Tibial artery (tissue), 4 donors: ENCODE results near the gene CDK12.
"Not testable (repeated sequence)": the region's sequence is repeated elsewhere in the genome, so short reads cannot be mapped to it uniquely, and the experiment has no call there.

ENCODE experiments used
- DNase-seq, 2 donors: peaks; one replicate each; pipeline ENCODE4 v3.0.0-alpha.2; 2019
- H3K27ac ChIP-seq, 2 donors: fragments of 200-600 bp; sonication (generic) in 1 of 2; 1 replicate in 1 of 2; 2 replicates in 1 of 2; pipeline ENCODE4 v1.5.1; 2018 to 2019; ENCODE audit warnings: mild to moderate bottlenecking in 1 of 2
- H3K27me3 ChIP-seq, 2 donors: fragments of 200-600 bp; sonication (generic) in 1 of 2; one replicate each; pipeline versions ENCODE4 v1.5.1 to v1.6.0; 2016 to 2019
- H3K36me3 ChIP-seq, 3 donors: fragments of 200-600 bp; sonication (generic) in 2 of 3; one replicate each; pipeline ENCODE4 v1.5.1; 2016 to 2019; ENCODE audit warnings: mild to moderate bottlenecking in 2 of 3
- H3K4me1 ChIP-seq, 4 donors: fragments of 200-600 bp; sonication (generic) in 2 of 4; 1 replicate in 3 of 4; 2 replicates in 1 of 4; pipeline ENCODE4 v1.5.1; 2016 to 2019
- H3K4me3 ChIP-seq, 2 donors: fragments of 200-600 bp; sonication (generic) in 1 of 2; 1 replicate in 1 of 2; 2 replicates in 1 of 2; pipeline ENCODE4 v1.5.1; 2018 to 2019; ENCODE audit warnings: mild to moderate bottlenecking in 2 of 2
- H3K9me3 ChIP-seq, 3 donors: fragments of 200-600 bp; sonication (generic) in 1 of 3; one replicate each; pipeline ENCODE4 v1.5.1; 2016 to 2019
- CTCF ChIP-seq, 2 experiments: fragments of 200-600 bp in 1 of 2; fragments of 450-650 bp in 1 of 2; IDR thresholded peaks; one replicate each; pipeline ENCODE4 v1.5.1; 2017 to 2019; ENCODE audit warnings: antibody characterized with exemption in 2 of 2, mild to moderate bottlenecking in 1 of 2, moderate library complexity in 1 of 2
- intact Hi-C: fragments of 100-400 bp; cut with DNase I; formaldehyde crosslinking; loops from one replicate; pipeline ENCODE4 v1.15.0; 2023; ENCODE audit warnings: low total_unique reads

Gene CDK12

GRCh38 chr17:39450051-39450450 lies 11.2 kb upstream of the CDK12 start:
- no peak for TF ChIP-seq CTCF (IDR thresholded peaks at IDR 0.05)
- no peak overlapping the region for H3K27ac ChIP-seq
- no peaks in the 10 kb centered on the region for H3K27me3 ChIP-seq
- H3K4me1 ChIP-seq: peaks cover 0 to 29% (median 14%) of the 10 kb centered on the region in 4 donors
- H3K36me3 ChIP-seq: peaks cover 14 to 34% (median 14%) of the 10 kb centered on the region in 3 donors
- intact Hi-C loops: loop anchor here (10.0 kb wide), 1 partner anchor 45 kb away; the partner anchor contains the start of gene FBXL20
- peak overlapping the region; percentile 73 to 88 for H3K4me3 ChIP-seq
- no peak for DNase-seq
- no peaks in the 10 kb centered on the region for H3K9me3 ChIP-seq

GRCh38 chr17:39450847-39451581 lies 10.3 kb upstream of the CDK12 start, which contains the start of gene MED1:
Gene MED1, minus strand, starts transcription at chr17:39451263. Its CDS starts 201 bp downstream, at chr17:39451062.
- intact Hi-C loops: loop anchor here (10.0 kb wide), 1 partner anchor 46 kb away; the partner anchor contains the start of gene FBXL20

GRCh38 chr17:39455919-39456318 lies 5.4 kb upstream of the CDK12 start:
- H3K27me3 ChIP-seq: no peaks in the 10 kb centered on the region
- TF ChIP-seq CTCF (IDR thresholded peaks at IDR 0.05): no peak

More at GRCh38 chr17:39450847-39451581, 10.3 kb upstream of the CDK12 start, which contains the start of gene MED1:
- Histone ChIP-seq H3K27ac (peak within 1 kb of the TSS; percentile 88 to 91), H3K27me3 (no peaks in the 10 kb centered on the region), H3K4me1 (peaks cover 0 to 29% (median 14%) of the 10 kb centered on the region in 4 donors), H3K4me3 (peak within 1 kb of the TSS; percentile 73 to 88), H3K36me3 (peaks cover 4 to 24% (median 6%) of the 10 kb centered on the region in 3 donors), H3K9me3 (no peaks in the 10 kb centered on the region)
- TF ChIP-seq CTCF (IDR thresholded peaks at IDR 0.05): no peak
- peak; percentile 93 to 96 for DNase-seq

GRCh38 chr17:39461926-39462569 lies 762 bp downstream of the CDK12 start:
- no peak for TF ChIP-seq CTCF (IDR thresholded peaks at IDR 0.05)
- H3K27ac ChIP-seq: peak overlapping the region; percentile 95 to 97
- H3K36me3 ChIP-seq: no peaks in the 10 kb centered on the region
- H3K4me3 ChIP-seq: peak overlapping the region; percentile 74 to 88
- no peaks in the 10 kb centered on the region for H3K9me3 ChIP-seq
- DNase-seq: peak in 1 of 2 donors; percentile 31
- H3K4me1 ChIP-seq: peaks cover 0 to 37% (median 25%) of the 10 kb centered on the region in 4 donors
- no peaks in the 10 kb centered on the region for H3K27me3 ChIP-seq
- intact Hi-C loops: no loop called here

More at GRCh38 chr17:39455919-39456318, 5.4 kb upstream of the CDK12 start:
- no peaks in the 10 kb centered on the region for H3K36me3 ChIP-seq
- peak in 1 of 2 donors; percentile 13 for DNase-seq
- H3K4me3 ChIP-seq: no peak overlapping the region
- H3K9me3 ChIP-seq: no peaks in the 10 kb centered on the region
- H3K4me1 ChIP-seq: peaks cover 0 to 11% (median 7%) of the 10 kb centered on the region in 4 donors
- intact Hi-C loops: loop anchor here (10.0 kb wide), 1 partner anchor 51 kb away; the partner anchor contains the start of gene FBXL20
- H3K27ac ChIP-seq: no peak overlapping the region

GRCh38 chr17:39462631-39463375 lies 1.5 kb downstream of the CDK12 start:
- H3K27ac ChIP-seq: peak overlapping the region; percentile 95 to 97
- TF ChIP-seq CTCF (IDR thresholded peaks at IDR 0.05): no peak
- no peaks in the 10 kb centered on the region for H3K27me3 ChIP-seq
- DNase-seq: peak in 1 of 2 donors; percentile 63
- peak overlapping the region; percentile 74 to 88 for H3K4me3 ChIP-seq
- no peaks in the 10 kb centered on the region for H3K36me3 ChIP-seq
- no peaks in the 10 kb centered on the region for H3K9me3 ChIP-seq
- peaks cover 0 to 37% (median 25%) of the 10 kb centered on the region in 4 donors for H3K4me1 ChIP-seq
- intact Hi-C loops: no loop called here

- H3K4me1 ChIP-seq: peaks cover 0 to 37% (median 25%) of the 10 kb centered on the region in 4 donors
- intact Hi-C loops: not testable (repeated sequence)
Observed at GRCh38 chr17:39464639-39465181, 3.4 kb downstream of the CDK12 start.

GRCh38 chr17:39468610-39469009 lies 7.3 kb downstream of the CDK12 start:
- DNase-seq: not testable (repeated sequence)

More at GRCh38 chr17:39464639-39465181, 3.4 kb downstream of the CDK12 start:
- not testable (repeated sequence) for H3K36me3 ChIP-seq, H3K27me3 ChIP-seq, H3K9me3 ChIP-seq, H3K27ac ChIP-seq
- DNase-seq: peak in 1 of 2 donors; percentile 44
- peak overlapping the region; percentile 74 to 88 for H3K4me3 ChIP-seq

More at GRCh38 chr17:39468610-39469009, 7.3 kb downstream of the CDK12 start:
- H3K27me3 ChIP-seq, H3K4me3 ChIP-seq, H3K27ac ChIP-seq, intact Hi-C loops, H3K9me3 ChIP-seq: not testable (repeated sequence)
- Histone ChIP-seq H3K4me1 (peaks cover 0 to 27% (median 22%) of the 10 kb centered on the region in 4 donors), H3K36me3 (peaks cover 24 to 36% (median 30%) of the 10 kb centered on the region in 3 donors)
